ENCODE data around the gene ATP2A3.

- TF ChIP-seq CTCF (IDR thresholded peaks at IDR 0.05), result no peak
- no peak for TF ChIP-seq POLR2A (IDR thresholded peaks at IDR 0.05)
These were observed 57.4 kb downstream of the ATP2A3 start for GRCh38 chr17:3906881-3907280.

All from transverse colon (tissue), 3 donors.